Endothelial cell of umbilical vein (primary cell): ENCODE results near the gene TSEN54. TPM values are rescaled to one million over a fixed set of nuclear protein-coding genes. Genes with fewer than 3 reads are reported as not detected.

ENCODE experiments used
- BruUV-seq: library from RNA; stranded (reverse); fragments of 400-500 nt; replicated peaks from 2 replicates; lab custom pipeline; 2021; lab: Mats Ljungman, UMichigan
- CTCF ChIA-PET: fragments of 300-600, 350-600 bp; sonication (Branson Sonifier 250); formaldehyde crosslinking; loops from one replicate; lab custom pipeline; 2021; ENCODE audit warnings: antibody characterized with exemption, inconsistent platforms; lab: Charles Lee
- POLR2A ChIA-PET: fragments of 300-600, 350-600 bp; sonication (Branson Sonifier 250); formaldehyde crosslinking; loops from one replicate; lab custom pipeline; 2021; ENCODE audit warnings: antibody characterized with exemption, inconsistent platforms; lab: Charles Lee
- DNase-seq: peaks from one replicate; pipeline ENCODE4 v3.0.0-alpha.2; 2011; ENCODE audit warnings: low read depth, low spot score
- FAIRE-seq: peaks from 2 replicates; lab custom pipeline; 2011; peaks lifted over from hg19 to GRCh38; lab: Jason Lieb, UNC
- H2AFZ ChIP-seq: 2 replicates; pipeline ENCODE4 v1.6.0; 2012; ENCODE audit warnings: low read depth, low read length, control low read depth, inconsistent platforms
- H3K27ac ChIP-seq: 2 replicates; pipeline ENCODE4 v1.5.1; 2011; ENCODE audit warnings: low read depth, mild to moderate bottlenecking, control low read depth, low read length, moderate library complexity; ENCODE audit not compliant: insufficient read depth
- H3K27me3 ChIP-seq, 2 experiments: 2 replicates each; pipeline versions ENCODE4 v1.6.0 to v1.6.1; 2011; ENCODE audit warnings: low read length in 2 of 2, mixed read lengths in 1 of 2; ENCODE audit not compliant: control insufficient read depth in 2 of 2, insufficient read depth in 2 of 2
- H3K36me3 ChIP-seq, 2 experiments: 2 replicates in 1 of 2; 3 replicates in 1 of 2; pipeline ENCODE4 v1.5.1; 2011; ENCODE audit warnings: low read length in 2 of 2, mild to moderate bottlenecking in 1 of 2, moderate library complexity in 1 of 2; ENCODE audit not compliant: control insufficient read depth in 2 of 2, insufficient read depth in 2 of 2; ENCODE audit errors: extremely low read depth in 1 of 2
- H3K4me1 ChIP-seq: 3 replicates; pipeline ENCODE4 v1.5.1; 2011; ENCODE audit warnings: mild to moderate bottlenecking, low read length; ENCODE audit not compliant: control insufficient read depth, insufficient read depth; ENCODE audit errors: extremely low read depth
- H3K4me2 ChIP-seq: 2 replicates; pipeline ENCODE4 v1.6.1; 2011; ENCODE audit warnings: low read length, control low read depth, mixed read lengths; ENCODE audit not compliant: insufficient read depth
- H3K4me3 ChIP-seq, 3 experiments: fragments of 200-600 bp in 1 of 3; sonication (generic), shearing (Covaris generic) in 1 of 3; replicated peaks in 1 of 3; 2 replicates each; pipeline ENCODE4 v1.5.1; 2011 to 2016; ENCODE audit warnings: control low read depth in 3 of 3, low read length in 3 of 3, mild to moderate bottlenecking in 2 of 3, inconsistent platforms in 1 of 3, low read depth in 1 of 3, moderate library complexity in 1 of 3; ENCODE audit not compliant: insufficient read depth in 1 of 3
- H3K79me2 ChIP-seq: 2 replicates; pipeline ENCODE4 v1.6.0; 2012; ENCODE audit warnings: low read length, inconsistent platforms; ENCODE audit not compliant: control insufficient read depth, insufficient read depth
- H3K9ac ChIP-seq: replicated peaks from 2 replicates; pipeline ENCODE3; 2011; ENCODE audit warnings: low read length, control low read depth; ENCODE audit not compliant: insufficient read depth; ENCODE audit errors: extremely low read depth
- H3K9me1 ChIP-seq: replicated peaks from 3 replicates; pipeline ENCODE4 v1.6.0; 2011; ENCODE audit warnings: mild to moderate bottlenecking, low read length; ENCODE audit not compliant: control insufficient read depth, insufficient read depth; ENCODE audit errors: extremely low read depth
- H3K9me3 ChIP-seq: replicated peaks from 2 replicates; pipeline ENCODE4 v1.5.1; 2012; ENCODE audit warnings: low read length, inconsistent platforms; ENCODE audit not compliant: control insufficient read depth, insufficient read depth
- H4K20me1 ChIP-seq: replicated peaks from 2 replicates; pipeline ENCODE3; 2011; ENCODE audit warnings: mild to moderate bottlenecking, low read length; ENCODE audit not compliant: control insufficient read depth, insufficient read depth; ENCODE audit errors: extremely low read depth
- EZH2 ChIP-seq: IDR thresholded peaks from 2 replicates; pipeline ENCODE4 v1.6.1; 2012; ENCODE audit warnings: borderline replicate concordance, low read depth, mild to moderate bottlenecking, moderate library complexity, low read length, inconsistent platforms; ENCODE audit not compliant: severe bottlenecking
- GATA2 ChIP-seq: IDR thresholded peaks from 2 replicates; pipeline ENCODE4 v1.7.0; 2011; ENCODE audit warnings: low read depth, mild to moderate bottlenecking, moderate library complexity, mixed read lengths, low read length; ENCODE audit not compliant: insufficient read length, insufficient read depth
- MYC ChIP-seq: IDR thresholded peaks from one replicate; pipeline ENCODE4 v1.6.1; 2011; ENCODE audit warnings: mild to moderate bottlenecking, low read depth, low read length
- POLR2A ChIP-seq: IDR thresholded peaks from 2 replicates; pipeline ENCODE4 v1.6.1; 2012; ENCODE audit warnings: low read depth, mild to moderate bottlenecking, control low read depth, low read length
- POLR2AphosphoS5 ChIP-seq: IDR thresholded peaks from 2 replicates; pipeline ENCODE4 v1.6.1; 2012; ENCODE audit warnings: low read depth, mild to moderate bottlenecking, control low read depth, low read length, moderate library complexity; ENCODE audit not compliant: insufficient read depth
- dilution Hi-C: fragments of 300-500 bp; cut with MboI; formaldehyde crosslinking; loops from one replicate; pipeline ENCODE4 v1.15.0; 2019; ENCODE audit warnings: low sequenced_read_pairs; ENCODE audit not compliant: extremely low pct_ligation_motif_present
- intact Hi-C: fragments of 100-400 bp; cut with micrococcal nuclease; formaldehyde crosslinking; loops from one replicate; pipeline ENCODE4 v1.10.0; 2022
- polyA plus RNA-seq, 4 experiments: library from polyadenylated mRNA; depleted of rRNA in 3 of 4; stranded (reverse) in 3 of 4; unstranded in 1 of 4; fragments of >200 nt; gene quantifications; 2 replicates each; pipeline versions ENCODE4 v1.2.1 to v1.2.3, GENCODE V29; 2011 to 2012; ENCODE audit warnings: missing spikeins in 1 of 4
- total RNA-seq: library from RNA; stranded (reverse); gene quantifications from 2 replicates; pipeline ENCODE4 v1.2.3, GENCODE V29; 2021
- TF ChIP-seq, protein P1 (sequence below), 2 donors: IDR thresholded peaks; 1 replicate in 1 of 2; 2 replicates in 1 of 2; pipeline ENCODE4 v1.5.1; 2011; ENCODE audit warnings: low read length in 2 of 2, mild to moderate bottlenecking in 2 of 2, moderate library complexity in 2 of 2, control low read depth in 1 of 2, inconsistent platforms in 1 of 2, low read depth in 1 of 2; ENCODE audit not compliant: insufficient read depth in 1 of 2; ENCODE audit errors: extremely low read depth in 1 of 2
- TF ChIP-seq, protein P2 (sequence below): IDR thresholded peaks from 2 replicates; pipeline ENCODE4 v1.6.1; 2011; ENCODE audit not compliant: insufficient read depth, insufficient read length

Gene TSEN54
- total and polyA plus RNA-seq, 2 donors (not counting 3 experiments of a cell fraction or from before 2014, with no cell fraction given) = 22.3 to 26.3 TPM

- Histone ChIP-seq H3K9me1 (no peaks in the 10 kb centered on the region), H3K9me3 (no peaks in the 10 kb centered on the region), H3K4me3 (no peak overlapping the region), H3K27ac (no peak overlapping the region), H4K20me1 (no peaks in the 10 kb centered on the region), H3K4me1 (peaks cover 3% of the 10 kb centered on the region), H3K36me3 (peaks cover 0 to 40% of the 10 kb centered on the region in 2 experiments), H2AFZ (no peak overlapping the region), H3K27me3 (no peaks in the 10 kb centered on the region), H3K79me2 (no peaks in the 10 kb centered on the region), H3K9ac (no peak overlapping the region), H3K4me2 (no peak overlapping the region)
- ChIA-PET CTCF (interaction anchor here (1.3 kb wide), 1 partner anchor 40 kb away, joined by 3 read pairs; the partner anchor contains the start of gene TMEM94), POLR2A (no interaction called here)
- BruUV-seq = no TSS peak
- DNase-seq (no peak), FAIRE-seq (no peak)
- dilution Hi-C loops = no loop called here
- TF ChIP-seq POLR2A = no peak
- TF ChIP-seq, protein P1, sequence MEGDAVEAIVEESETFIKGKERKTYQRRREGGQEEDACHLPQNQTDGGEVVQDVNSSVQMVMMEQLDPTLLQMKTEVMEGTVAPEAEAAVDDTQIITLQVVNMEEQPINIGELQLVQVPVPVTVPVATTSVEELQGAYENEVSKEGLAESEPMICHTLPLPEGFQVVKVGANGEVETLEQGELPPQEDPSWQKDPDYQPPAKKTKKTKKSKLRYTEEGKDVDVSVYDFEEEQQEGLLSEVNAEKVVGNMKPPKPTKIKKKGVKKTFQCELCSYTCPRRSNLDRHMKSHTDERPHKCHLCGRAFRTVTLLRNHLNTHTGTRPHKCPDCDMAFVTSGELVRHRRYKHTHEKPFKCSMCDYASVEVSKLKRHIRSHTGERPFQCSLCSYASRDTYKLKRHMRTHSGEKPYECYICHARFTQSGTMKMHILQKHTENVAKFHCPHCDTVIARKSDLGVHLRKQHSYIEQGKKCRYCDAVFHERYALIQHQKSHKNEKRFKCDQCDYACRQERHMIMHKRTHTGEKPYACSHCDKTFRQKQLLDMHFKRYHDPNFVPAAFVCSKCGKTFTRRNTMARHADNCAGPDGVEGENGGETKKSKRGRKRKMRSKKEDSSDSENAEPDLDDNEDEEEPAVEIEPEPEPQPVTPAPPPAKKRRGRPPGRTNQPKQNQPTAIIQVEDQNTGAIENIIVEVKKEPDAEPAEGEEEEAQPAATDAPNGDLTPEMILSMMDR (IDR thresholded peaks at IDR 0.05; ENCODE audit: extremely low read depth in 1 of 2, insufficient read depth in 1 of 2, low read depth in 1 of 2, low read length in 2 of 2) = no peak
- no peak for TF ChIP-seq MYC
- TF ChIP-seq GATA2 = no peak
- TF ChIP-seq POLR2AphosphoS5 = no peak
- no peak for TF ChIP-seq EZH2
- TF ChIP-seq, protein P2, sequence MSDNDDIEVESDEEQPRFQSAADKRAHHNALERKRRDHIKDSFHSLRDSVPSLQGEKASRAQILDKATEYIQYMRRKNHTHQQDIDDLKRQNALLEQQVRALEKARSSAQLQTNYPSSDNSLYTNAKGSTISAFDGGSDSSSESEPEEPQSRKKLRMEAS = no peak
- intact Hi-C loops = no loop called here
Observed at GRCh38 chr17:75496005-75496404, 20.3 kb upstream of the TSEN54 start.
